Measurements from ENCODE around the gene ANXA5. TPM values are rescaled to one million over a fixed set of nuclear protein-coding genes. Genes with fewer than 3 reads are reported as not detected.
A peak's percentile ranks its signal among the peaks of the same experiment; 100 is the strongest.

Gene ANXA5
- total and polyA plus RNA-seq, 2 experiments from 2014 or later = 129 to 181 TPM

DNA sequence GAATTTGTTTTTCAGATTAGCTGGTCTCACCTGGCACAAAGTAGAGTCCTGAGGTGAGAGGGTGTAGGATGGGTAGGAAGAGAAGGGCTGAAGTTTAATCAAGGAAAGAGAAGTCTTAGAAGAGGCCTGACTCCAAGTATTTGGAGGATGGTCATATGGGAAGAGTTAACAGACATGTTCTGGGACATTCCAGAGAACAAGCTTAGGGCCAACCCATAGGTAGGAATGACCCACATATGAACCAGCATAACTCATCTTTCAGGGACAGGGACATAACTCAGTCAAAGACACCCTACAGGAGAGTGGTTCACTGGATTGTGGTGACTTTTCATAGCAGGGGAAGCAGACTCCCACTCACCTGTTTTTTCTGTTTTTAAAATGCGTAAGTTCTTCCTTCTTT, 27.9 kb upstream of the ANXA5 start:
- H3K4me3 Mint-ChIP-seq = no peak overlapping the region
- ATAC-seq = no peak
- H3K9me3 Mint-ChIP-seq = no peaks in the 10 kb centered on the region
- peak overlapping the region; percentile 35; the same call in 1 of the 2 replicates for H2AFZ ChIP-seq
- H3F3A ChIP-seq (replicated peaks; ENCODE audit: low read depth) = no peaks in the 10 kb centered on the region
- H4K20me1 ChIP-seq (replicated peaks; ENCODE audit: insufficient read depth) = no peaks in the 10 kb centered on the region
- no peak overlapping the region for H3K27ac ChIP-seq (ENCODE audit: low read depth)
- H3K27me3 Mint-ChIP-seq (ENCODE audit: insufficient read depth, low read depth, poor library complexity) = peaks cover 2% of the 10 kb centered on the region
- H3K4me3 ChIP-seq = no peak overlapping the region
- no peaks in the 10 kb centered on the region for H3K36me3 Mint-ChIP-seq (ENCODE audit: low read depth)
- H3K4me1 Mint-ChIP-seq = peaks cover 7% of the 10 kb centered on the region; the same call in 2 of the 3 replicates
- no peak for DNase-seq (ENCODE audit: low spot score)
- no peak overlapping the region for H3K4me2 ChIP-seq
- no peak for TF ChIP-seq EZH2 (IDR thresholded peaks at IDR 0.05; ENCODE audit: low read depth, unreplicated experiment)
- H3K27me3 ChIP-seq (ENCODE audit: insufficient read depth) = no peaks in the 10 kb centered on the region
- H3K79me2 ChIP-seq (replicated peaks; ENCODE audit: insufficient read depth) = no peaks in the 10 kb centered on the region
- H3K36me3 ChIP-seq (ENCODE audit: insufficient read depth) = no peaks in the 10 kb centered on the region
- H3K9me2 ChIP-seq (ENCODE audit: insufficient read depth) = no peaks in the 10 kb centered on the region
- H3K4me1 ChIP-seq (ENCODE audit: insufficient read depth) = 0 out of 2 replicates have a peak, but pooled peaks cover 6% of the 10 kb centered on the region
- no peak overlapping the region for H3K27ac Mint-ChIP-seq

DNA sequence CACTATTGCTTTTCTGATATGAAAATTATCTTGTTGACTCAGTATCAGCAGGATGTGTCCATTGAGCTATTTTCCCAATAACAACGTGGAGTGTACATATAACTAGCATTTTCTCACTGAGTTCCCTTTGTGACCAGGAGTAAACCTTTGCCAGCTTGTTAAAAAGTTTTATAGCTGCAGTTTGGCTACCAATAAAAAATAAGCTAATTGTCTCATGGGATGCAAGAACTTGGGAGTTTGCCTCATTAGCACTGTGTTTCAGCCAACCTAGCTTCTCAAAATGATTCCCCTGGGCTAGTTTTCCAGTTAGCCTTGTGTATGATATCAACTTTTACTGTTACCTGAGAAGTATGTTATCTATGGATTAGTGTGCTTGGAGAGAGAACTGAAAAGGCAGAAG, 24.9 kb upstream of the ANXA5 start:
- Histone ChIP-seq H4K20me1 (replicated peaks; ENCODE audit: insufficient read depth) (no peaks in the 10 kb centered on the region), H3K4me3 (no peak overlapping the region), H3K4me2 (no peak overlapping the region), H3K4me1 (ENCODE audit: insufficient read depth) (0 out of 2 replicates have a peak, but pooled peaks cover 3% of the 10 kb centered on the region), H3K9me2 (ENCODE audit: insufficient read depth) (no peaks in the 10 kb centered on the region), H3F3A (replicated peaks; ENCODE audit: low read depth) (no peaks in the 10 kb centered on the region), H3K36me3 (ENCODE audit: insufficient read depth) (no peaks in the 10 kb centered on the region), H3K27ac (ENCODE audit: low read depth) (no peak overlapping the region), H2AFZ (no peak overlapping the region), H3K79me2 (replicated peaks; ENCODE audit: insufficient read depth) (no peaks in the 10 kb centered on the region), H3K27me3 (ENCODE audit: insufficient read depth) (no peaks in the 10 kb centered on the region)
- Mint-ChIP-seq H3K4me3 (no peak overlapping the region), H3K4me1 (peaks cover 5% of the 10 kb centered on the region; the same call in 2 of the 3 replicates), H3K9me3 (no peaks in the 10 kb centered on the region), H3K27ac (no peak overlapping the region), H3K27me3 (ENCODE audit: insufficient read depth, low read depth, poor library complexity) (peaks cover 2% of the 10 kb centered on the region), H3K36me3 (ENCODE audit: low read depth) (no peaks in the 10 kb centered on the region)
- DNase-seq (ENCODE audit: low spot score) (no peak), ATAC-seq (no peak)
- TF ChIP-seq NANOG (IDR thresholded peaks at IDR 0.05; ENCODE audit: borderline replicate concordance) = no peak

DNA sequence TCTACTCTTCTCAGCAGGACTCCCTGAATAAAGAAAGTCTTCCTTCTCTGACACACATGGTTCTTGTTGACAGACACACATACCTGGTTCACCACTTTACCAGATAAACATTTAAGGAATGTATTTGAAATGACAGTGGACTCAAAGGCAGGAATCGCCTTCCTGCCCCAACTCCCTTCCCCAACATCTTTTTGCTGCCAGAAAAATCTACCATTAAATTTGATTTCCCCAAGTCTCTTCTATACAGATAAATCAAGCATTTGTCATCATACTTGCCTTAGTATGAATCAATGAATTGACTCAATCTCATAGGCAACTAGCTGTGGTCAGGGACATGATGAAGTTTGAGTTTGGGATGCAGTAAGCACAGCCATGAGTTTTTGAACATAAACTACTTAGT, 23.3 kb upstream of the ANXA5 start:
- no peak overlapping the region for H2AFZ ChIP-seq
- DNase-seq (ENCODE audit: low spot score) = no peak
- 0 out of 2 replicates have a peak, but pooled peaks cover 3% of the 10 kb centered on the region for H3K4me1 ChIP-seq (ENCODE audit: insufficient read depth)
- H3K27me3 Mint-ChIP-seq (ENCODE audit: insufficient read depth, low read depth, poor library complexity) = peaks cover 2% of the 10 kb centered on the region
- H3K27ac Mint-ChIP-seq = no peak overlapping the region
- peaks cover 3% of the 10 kb centered on the region; the same call in 1 of the 3 replicates for H3K4me1 Mint-ChIP-seq
- no peaks in the 10 kb centered on the region for H3K27me3 ChIP-seq (ENCODE audit: insufficient read depth)
- H3K36me3 Mint-ChIP-seq (ENCODE audit: low read depth) = no peaks in the 10 kb centered on the region
- H4K20me1 ChIP-seq (replicated peaks; ENCODE audit: insufficient read depth) = no peaks in the 10 kb centered on the region
- H3K9me2 ChIP-seq (ENCODE audit: insufficient read depth) = no peaks in the 10 kb centered on the region
- H3K9me3 Mint-ChIP-seq = no peaks in the 10 kb centered on the region
- no peak overlapping the region for H3K27ac ChIP-seq (ENCODE audit: low read depth)
- no peak overlapping the region for H3K4me3 Mint-ChIP-seq
- no peak overlapping the region for H3K4me2 ChIP-seq
- H3K36me3 ChIP-seq (ENCODE audit: insufficient read depth) = no peaks in the 10 kb centered on the region
- H3F3A ChIP-seq (replicated peaks; ENCODE audit: low read depth) = no peaks in the 10 kb centered on the region
- no peaks in the 10 kb centered on the region for H3K79me2 ChIP-seq (replicated peaks; ENCODE audit: insufficient read depth)
- no peak overlapping the region for H3K4me3 ChIP-seq
- no peak; the same call in 2 of the 3 replicates for ATAC-seq
- TF ChIP-seq, protein P1, sequence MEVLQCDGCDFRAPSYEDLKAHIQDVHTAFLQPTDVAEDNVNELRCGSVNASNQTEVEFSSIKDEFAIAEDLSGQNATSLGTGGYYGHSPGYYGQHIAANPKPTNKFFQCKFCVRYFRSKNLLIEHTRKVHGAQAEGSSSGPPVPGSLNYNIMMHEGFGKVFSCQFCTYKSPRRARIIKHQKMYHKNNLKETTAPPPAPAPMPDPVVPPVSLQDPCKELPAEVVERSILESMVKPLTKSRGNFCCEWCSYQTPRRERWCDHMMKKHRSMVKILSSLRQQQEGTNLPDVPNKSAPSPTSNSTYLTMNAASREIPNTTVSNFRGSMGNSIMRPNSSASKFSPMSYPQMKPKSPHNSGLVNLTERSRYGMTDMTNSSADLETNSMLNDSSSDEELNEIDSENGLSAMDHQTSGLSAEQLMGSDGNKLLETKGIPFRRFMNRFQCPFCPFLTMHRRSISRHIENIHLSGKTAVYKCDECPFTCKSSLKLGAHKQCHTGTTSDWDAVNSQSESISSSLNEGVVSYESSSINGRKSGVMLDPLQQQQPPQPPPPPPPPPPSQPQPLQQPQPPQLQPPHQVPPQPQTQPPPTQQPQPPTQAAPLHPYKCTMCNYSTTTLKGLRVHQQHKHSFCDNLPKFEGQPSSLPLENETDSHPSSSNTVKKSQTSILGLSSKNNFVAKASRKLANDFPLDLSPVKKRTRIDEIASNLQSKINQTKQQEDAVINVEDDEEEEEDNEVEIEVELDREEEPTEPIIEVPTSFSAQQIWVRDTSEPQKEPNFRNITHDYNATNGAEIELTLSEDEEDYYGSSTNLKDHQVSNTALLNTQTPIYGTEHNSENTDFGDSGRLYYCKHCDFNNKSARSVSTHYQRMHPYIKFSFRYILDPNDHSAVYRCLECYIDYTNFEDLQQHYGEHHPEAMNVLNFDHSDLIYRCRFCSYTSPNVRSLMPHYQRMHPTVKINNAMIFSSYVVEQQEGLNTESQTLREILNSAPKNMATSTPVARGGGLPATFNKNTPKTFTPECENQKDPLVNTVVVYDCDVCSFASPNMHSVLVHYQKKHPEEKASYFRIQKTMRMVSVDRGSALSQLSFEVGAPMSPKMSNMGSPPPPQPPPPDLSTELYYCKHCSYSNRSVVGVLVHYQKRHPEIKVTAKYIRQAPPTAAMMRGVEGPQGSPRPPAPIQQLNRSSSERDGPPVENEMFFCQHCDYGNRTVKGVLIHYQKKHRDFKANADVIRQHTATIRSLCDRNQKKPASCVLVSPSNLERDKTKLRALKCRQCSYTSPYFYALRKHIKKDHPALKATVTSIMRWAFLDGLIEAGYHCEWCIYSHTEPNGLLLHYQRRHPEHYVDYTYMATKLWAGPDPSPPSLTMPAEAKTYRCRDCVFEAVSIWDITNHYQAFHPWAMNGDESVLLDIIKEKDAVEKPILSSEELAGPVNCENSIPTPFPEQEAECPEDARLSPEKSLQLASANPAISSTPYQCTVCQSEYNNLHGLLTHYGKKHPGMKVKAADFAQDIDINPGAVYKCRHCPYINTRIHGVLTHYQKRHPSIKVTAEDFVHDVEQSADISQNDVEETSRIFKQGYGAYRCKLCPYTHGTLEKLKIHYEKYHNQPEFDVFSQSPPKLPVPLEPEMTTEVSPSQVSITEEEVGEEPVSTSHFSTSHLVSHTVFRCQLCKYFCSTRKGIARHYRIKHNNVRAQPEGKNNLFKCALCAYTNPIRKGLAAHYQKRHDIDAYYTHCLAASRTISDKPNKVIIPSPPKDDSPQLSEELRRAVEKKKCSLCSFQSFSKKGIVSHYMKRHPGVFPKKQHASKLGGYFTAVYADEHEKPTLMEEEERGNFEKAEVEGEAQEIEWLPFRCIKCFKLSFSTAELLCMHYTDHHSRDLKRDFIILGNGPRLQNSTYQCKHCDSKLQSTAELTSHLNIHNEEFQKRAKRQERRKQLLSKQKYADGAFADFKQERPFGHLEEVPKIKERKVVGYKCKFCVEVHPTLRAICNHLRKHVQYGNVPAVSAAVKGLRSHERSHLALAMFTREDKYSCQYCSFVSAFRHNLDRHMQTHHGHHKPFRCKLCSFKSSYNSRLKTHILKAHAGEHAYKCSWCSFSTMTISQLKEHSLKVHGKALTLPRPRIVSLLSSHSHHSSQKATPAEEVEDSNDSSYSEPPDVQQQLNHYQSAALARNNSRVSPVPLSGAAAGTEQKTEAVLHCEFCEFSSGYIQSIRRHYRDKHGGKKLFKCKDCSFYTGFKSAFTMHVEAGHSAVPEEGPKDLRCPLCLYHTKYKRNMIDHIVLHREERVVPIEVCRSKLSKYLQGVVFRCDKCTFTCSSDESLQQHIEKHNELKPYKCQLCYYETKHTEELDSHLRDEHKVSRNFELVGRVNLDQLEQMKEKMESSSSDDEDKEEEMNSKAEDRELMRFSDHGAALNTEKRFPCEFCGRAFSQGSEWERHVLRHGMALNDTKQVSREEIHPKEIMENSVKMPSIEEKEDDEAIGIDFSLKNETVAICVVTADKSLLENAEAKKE (CRISPR knock-in tag; IDR thresholded peaks at IDR 0.05) = no peak
- no peak for TF ChIP-seq EZH2 (IDR thresholded peaks at IDR 0.05; ENCODE audit: low read depth, unreplicated experiment)
- TF ChIP-seq POLR2AphosphoS5 (IDR thresholded peaks at IDR 0.05; ENCODE audit: low read depth) = no peak
- no peak for TF ChIP-seq CREB1 (CRISPR knock-in tag; IDR thresholded peaks at IDR 0.05; ENCODE audit: low read depth)
- no peak for TF ChIP-seq JUNB (IDR thresholded peaks at IDR 0.05; ENCODE audit: unreplicated experiment)
- no peak for TF ChIP-seq STAT1 (IDR thresholded peaks at IDR 0.05; ENCODE audit: unreplicated experiment)
- no peak for TF ChIP-seq ZNF114 (CRISPR knock-in tag; IDR thresholded peaks at IDR 0.05)
- TF ChIP-seq, protein P2, sequence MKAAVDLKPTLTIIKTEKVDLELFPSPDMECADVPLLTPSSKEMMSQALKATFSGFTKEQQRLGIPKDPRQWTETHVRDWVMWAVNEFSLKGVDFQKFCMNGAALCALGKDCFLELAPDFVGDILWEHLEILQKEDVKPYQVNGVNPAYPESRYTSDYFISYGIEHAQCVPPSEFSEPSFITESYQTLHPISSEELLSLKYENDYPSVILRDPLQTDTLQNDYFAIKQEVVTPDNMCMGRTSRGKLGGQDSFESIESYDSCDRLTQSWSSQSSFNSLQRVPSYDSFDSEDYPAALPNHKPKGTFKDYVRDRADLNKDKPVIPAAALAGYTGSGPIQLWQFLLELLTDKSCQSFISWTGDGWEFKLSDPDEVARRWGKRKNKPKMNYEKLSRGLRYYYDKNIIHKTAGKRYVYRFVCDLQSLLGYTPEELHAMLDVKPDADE (IDR thresholded peaks at IDR 0.05) = no peak
- TF ChIP-seq NANOG (IDR thresholded peaks at IDR 0.05; ENCODE audit: borderline replicate concordance) = no peak
- no peak for TF ChIP-seq EZH2phosphoT487 (IDR thresholded peaks at IDR 0.05; ENCODE audit: unreplicated experiment)
- no peak for TF ChIP-seq ZNF331 (CRISPR knock-in tag; IDR thresholded peaks at IDR 0.05; ENCODE audit: low read depth)
